Adipocyte (in vitro differentiated cells): ENCODE results near the gene PRDM16.

ENCODE experiments used
- DNase-seq: peaks from one replicate; pipeline ENCODE4 v3.0.0-alpha.2; 2015; ENCODE audit warnings: low read depth
- H3K27me3 ChIP-seq: replicated peaks from 2 replicates; pipeline ENCODE4 v1.7.0; 2013; ENCODE audit warnings: mild to moderate bottlenecking, low read length, moderate library complexity; ENCODE audit not compliant: control insufficient read depth, insufficient read depth
- H3K36me3 ChIP-seq: 2 replicates; pipeline ENCODE4 v1.7.0; 2013; ENCODE audit warnings: low read length, mild to moderate bottlenecking, moderate library complexity; ENCODE audit not compliant: control insufficient read depth, insufficient read depth, severe bottlenecking
- H3K4me1 ChIP-seq: 2 replicates; pipeline ENCODE4 v1.7.0; 2013; ENCODE audit warnings: mild to moderate bottlenecking, low read length, moderate library complexity; ENCODE audit not compliant: control insufficient read depth, insufficient read depth
- H3K4me3 ChIP-seq: 2 replicates; pipeline ENCODE4 v1.7.0; 2013; ENCODE audit warnings: mild to moderate bottlenecking, low read length, moderate library complexity
- H3K9ac ChIP-seq: 2 replicates; pipeline ENCODE4 v1.7.0; 2013; ENCODE audit warnings: mild to moderate bottlenecking, low read length, moderate library complexity
- H3K9me3 ChIP-seq: 2 replicates; pipeline ENCODE4 v1.7.0; 2013; ENCODE audit warnings: mild to moderate bottlenecking, low read length, moderate library complexity; ENCODE audit not compliant: control insufficient read depth

Gene PRDM16

GRCh38 chr1:3242408-3243260, 173.6 kb downstream of the PRDM16 start:
- Histone ChIP-seq H3K4me3 (no peak overlapping the region), H3K9ac (no peak overlapping the region), H3K27me3 (peaks cover 69% of the 10 kb centered on the region), H3K4me1 (no peaks in the 10 kb centered on the region), H3K36me3 (no peaks in the 10 kb centered on the region), H3K9me3 (peaks cover 9% of the 10 kb centered on the region)
- DNase-seq = no peak

- H3K4me1 ChIP-seq = no peaks in the 10 kb centered on the region
- H3K9ac ChIP-seq = no peak overlapping the region
- peaks cover 9% of the 10 kb centered on the region for H3K9me3 ChIP-seq
- no peaks in the 10 kb centered on the region for H3K36me3 ChIP-seq
- H3K27me3 ChIP-seq = peaks cover 74% of the 10 kb centered on the region
- no peak overlapping the region for H3K4me3 ChIP-seq
- no peak for DNase-seq
Measured at GRCh38 chr1:3243304-3243703, 174.3 kb downstream of the PRDM16 start.

GRCh38 chr1:3244025-3244926, 175.3 kb downstream of the PRDM16 start:
- Histone ChIP-seq H3K27me3 (peaks cover 77% of the 10 kb centered on the region), H3K4me1 (no peaks in the 10 kb centered on the region), H3K9me3 (peaks cover 4% of the 10 kb centered on the region), H3K4me3 (no peak overlapping the region), H3K36me3 (no peaks in the 10 kb centered on the region), H3K9ac (no peak overlapping the region)
- DNase-seq = no peak

- Histone ChIP-seq H3K4me1 (no peaks in the 10 kb centered on the region), H3K4me3 (no peak overlapping the region), H3K9me3 (no peaks in the 10 kb centered on the region), H3K9ac (no peak overlapping the region), H3K27me3 (peaks cover 78% of the 10 kb centered on the region), H3K36me3 (no peaks in the 10 kb centered on the region)
- DNase-seq = no peak
Measured at GRCh38 chr1:3244927-3245315, 175.9 kb downstream of the PRDM16 start.

- Histone ChIP-seq H3K4me1 (no peaks in the 10 kb centered on the region), H3K27me3 (peaks cover 76% of the 10 kb centered on the region), H3K4me3 (no peak overlapping the region), H3K36me3 (no peaks in the 10 kb centered on the region), H3K9me3 (no peaks in the 10 kb centered on the region), H3K9ac (no peak overlapping the region)
- no peak for DNase-seq
Measured at GRCh38 chr1:3245344-3245743, 176.3 kb downstream of the PRDM16 start.

- no peaks in the 10 kb centered on the region for H3K36me3 ChIP-seq
- no peak overlapping the region for H3K9ac ChIP-seq
Measured at GRCh38 chr1:3245768-3246167, 176.8 kb downstream of the PRDM16 start.

GRCh38 chr1:3246251-3246650, 177.2 kb downstream of the PRDM16 start:
- peaks cover 77% of the 10 kb centered on the region for H3K27me3 ChIP-seq
- H3K36me3 ChIP-seq = no peaks in the 10 kb centered on the region
- H3K4me3 ChIP-seq = no peak overlapping the region
- no peaks in the 10 kb centered on the region for H3K4me1 ChIP-seq
- no peaks in the 10 kb centered on the region for H3K9me3 ChIP-seq
- no peak for DNase-seq
- no peak overlapping the region for H3K9ac ChIP-seq

More at GRCh38 chr1:3245768-3246167, 176.8 kb downstream of the PRDM16 start:
- Histone ChIP-seq H3K27me3 (peaks cover 76% of the 10 kb centered on the region), H3K4me1 (no peaks in the 10 kb centered on the region), H3K9me3 (no peaks in the 10 kb centered on the region), H3K4me3 (no peak overlapping the region)
- no peak for DNase-seq

GRCh38 chr1:3247521-3248121, 178.6 kb downstream of the PRDM16 start:
- H3K4me3 ChIP-seq = no peak overlapping the region
- H3K4me1 ChIP-seq = no peaks in the 10 kb centered on the region
- no peak overlapping the region for H3K9ac ChIP-seq
- no peak for DNase-seq
- H3K27me3 ChIP-seq = peaks cover 73% of the 10 kb centered on the region
- no peaks in the 10 kb centered on the region for H3K36me3 ChIP-seq
- no peaks in the 10 kb centered on the region for H3K9me3 ChIP-seq

- H3K36me3 ChIP-seq = no peaks in the 10 kb centered on the region
- no peak overlapping the region for H3K4me3 ChIP-seq
- no peak for DNase-seq
- no peaks in the 10 kb centered on the region for H3K4me1 ChIP-seq
- H3K9me3 ChIP-seq = no peaks in the 10 kb centered on the region
- H3K9ac ChIP-seq = no peak overlapping the region
- H3K27me3 ChIP-seq = peaks cover 65% of the 10 kb centered on the region
Measured at GRCh38 chr1:3248155-3249141, 179.4 kb downstream of the PRDM16 start.

GRCh38 chr1:3249231-3249630, 180.2 kb downstream of the PRDM16 start:
- H3K9me3 ChIP-seq = no peaks in the 10 kb centered on the region
- H3K4me1 ChIP-seq = no peaks in the 10 kb centered on the region
- H3K9ac ChIP-seq = no peak overlapping the region
- no peak overlapping the region for H3K4me3 ChIP-seq
- H3K27me3 ChIP-seq = peaks cover 58% of the 10 kb centered on the region
- DNase-seq = no peak
- no peaks in the 10 kb centered on the region for H3K36me3 ChIP-seq
